IMR-90 (cell line): Measurements from ENCODE around the gene PLEKHH1. TPM values are rescaled to one million over a fixed set of nuclear protein-coding genes. Genes with fewer than 3 reads are reported as not detected.

Experiments used
- ATAC-seq: fragments of 200-7000 bp; cut with Tn5 transposase; 2 replicates; pipeline ENCODE4 v1.9.1; 2020; ENCODE audit warnings: low read depth, mild to moderate bottlenecking, moderate library complexity
- BruUV-seq: library from RNA; stranded (reverse); fragments of 400-500 nt; replicated peaks from 2 replicates; lab custom pipeline; 2021; lab: Mats Ljungman, UMichigan
- CTCF ChIA-PET: fragments of 300-600 bp; formaldehyde crosslinking; extraction: SDS; loops from one replicate; lab custom pipeline; 2021; ENCODE audit warnings: antibody characterized with exemption; lab: Yijun Ruan, JAX
- POLR2A ChIA-PET: fragments of 300-600 bp; sonication (Branson Sonifier 250); formaldehyde crosslinking; loops from one replicate; lab custom pipeline; 2022; ENCODE audit warnings: antibody characterized with exemption; ENCODE audit not compliant: unreplicated experiment; lab: Charles Lee
- DNase-seq: peaks from one replicate; pipeline ENCODE4 v3.0.0; 2013
- H2AFZ ChIP-seq: replicated peaks from 2 replicates; pipeline ENCODE3; 2013; ENCODE audit warnings: low read length, mild to moderate bottlenecking; ENCODE audit not compliant: poor library complexity
- H2AK5ac ChIP-seq: 2 replicates; pipeline ENCODE4 v1.6.1; 2013; ENCODE audit warnings: low read depth, low read length, inconsistent platforms
- H2AK9ac ChIP-seq: replicated peaks from 2 replicates; pipeline ENCODE3; 2013; ENCODE audit warnings: mild to moderate bottlenecking, low read depth, low read length, moderate library complexity; ENCODE audit not compliant: poor library complexity
- H2BK120ac ChIP-seq: 2 replicates; pipeline ENCODE4 v1.6.1; 2013; ENCODE audit warnings: low read depth, low read length, inconsistent platforms
- H2BK15ac ChIP-seq: 3 replicates; pipeline ENCODE4 v1.6.1; 2013; ENCODE audit warnings: low read depth, low read length, inconsistent platforms
- H2BK20ac ChIP-seq: 2 replicates; pipeline ENCODE4 v1.6.1; 2013; ENCODE audit warnings: low read depth, mild to moderate bottlenecking, inconsistent platforms, low read length, moderate library complexity
- H2BK5ac ChIP-seq: 2 replicates; pipeline ENCODE4 v1.6.1; 2013; ENCODE audit warnings: mild to moderate bottlenecking, low read depth, low read length, inconsistent platforms; ENCODE audit not compliant: poor library complexity, severe bottlenecking
- H3K14ac ChIP-seq: replicated peaks from 2 replicates; pipeline ENCODE4 v1.6.1; 2013; ENCODE audit warnings: low read depth, low read length, inconsistent platforms
- H3K18ac ChIP-seq: 2 replicates; pipeline ENCODE4 v1.6.1; 2013; ENCODE audit warnings: low read depth, low read length, control low read depth
- H3K23ac ChIP-seq: 2 replicates; pipeline ENCODE4 v1.6.1; 2013; ENCODE audit warnings: low read depth, low read length, inconsistent platforms
- H3K27ac ChIP-seq: 2 replicates; pipeline ENCODE4 v1.5.1; 2013; ENCODE audit warnings: mild to moderate bottlenecking, control low read depth, low read length; ENCODE audit not compliant: insufficient read depth
- H3K27me3 ChIP-seq: 2 replicates; pipeline ENCODE4 v1.6.1; 2013; ENCODE audit warnings: low read length; ENCODE audit not compliant: control insufficient read depth, insufficient read depth
- H3K36me3 ChIP-seq: 2 replicates; pipeline ENCODE4 v1.6.1; 2013; ENCODE audit warnings: low read length, mixed read lengths; ENCODE audit not compliant: control insufficient read depth, insufficient read depth
- H3K4ac ChIP-seq: 2 replicates; pipeline ENCODE4 v1.6.1; 2013; ENCODE audit warnings: low read depth, low read length, inconsistent platforms
- H3K4me1 ChIP-seq: 2 replicates; pipeline ENCODE4 v1.6.1; 2013; ENCODE audit warnings: low read length, mixed read lengths; ENCODE audit not compliant: control insufficient read depth, insufficient read depth
- H3K4me2 ChIP-seq: 2 replicates; pipeline ENCODE4 v1.6.1; 2013; ENCODE audit warnings: low read depth, mild to moderate bottlenecking, control low read depth, low read length, moderate library complexity
- H3K4me3 ChIP-seq: 2 replicates; pipeline ENCODE4 v1.5.1; 2013; ENCODE audit warnings: low read depth, mild to moderate bottlenecking, control low read depth, low read length, moderate library complexity; ENCODE audit not compliant: insufficient read depth
- H3K56ac ChIP-seq: 2 replicates; pipeline ENCODE4 v1.6.1; 2013; ENCODE audit warnings: low read length, inconsistent platforms; ENCODE audit not compliant: insufficient read depth; ENCODE audit errors: extremely low read depth
- H3K79me1 ChIP-seq, 2 experiments: 2 replicates each; pipeline ENCODE4 v1.6.1; 2013; ENCODE audit warnings: low read length in 2 of 2, inconsistent platforms in 1 of 2, low read depth in 1 of 2
- H3K9ac ChIP-seq: 2 replicates; pipeline ENCODE4 v1.6.1; 2013; ENCODE audit warnings: low read depth, low read length, control low read depth
- H3K9me1 ChIP-seq: 2 replicates; pipeline ENCODE4 v1.6.1; 2013; ENCODE audit warnings: low read length, inconsistent platforms; ENCODE audit not compliant: insufficient read depth
- H3K9me3 ChIP-seq: 2 replicates; pipeline ENCODE4 v1.6.1; 2013; ENCODE audit warnings: low read length; ENCODE audit not compliant: control insufficient read depth, insufficient read depth
- H4K20me1 ChIP-seq: 2 replicates; pipeline ENCODE4 v1.6.1; 2013; ENCODE audit warnings: low read length, inconsistent platforms; ENCODE audit not compliant: insufficient read depth
- H4K5ac ChIP-seq: 2 replicates; pipeline ENCODE4 v1.6.1; 2013; ENCODE audit warnings: mild to moderate bottlenecking, low read depth, low read length, control low read depth
- H4K8ac ChIP-seq, 2 experiments: 2 replicates each; pipeline ENCODE4 v1.6.1; 2013; ENCODE audit warnings: low read depth in 2 of 2, low read length in 2 of 2, control low read depth in 1 of 2, inconsistent platforms in 1 of 2
- H4K91ac ChIP-seq: 2 replicates; pipeline ENCODE4 v1.6.1; 2013; ENCODE audit warnings: low read depth, low read length, inconsistent platforms; ENCODE audit not compliant: insufficient read depth
- CEBPB ChIP-seq: IDR thresholded peaks from 2 replicates; pipeline ENCODE4 v1.6.1; 2012; ENCODE audit warnings: low read depth, low read length, improper control_type of control experiment
- CHD1 ChIP-seq: IDR thresholded peaks from 2 replicates; pipeline ENCODE4 v1.6.1; 2012; ENCODE audit warnings: low read depth, low read length, improper control_type of control experiment
- MAFK ChIP-seq: IDR thresholded peaks from 2 replicates; pipeline ENCODE4 v1.6.1; 2012; ENCODE audit warnings: low read depth, low read length, improper control_type of control experiment
- MAZ ChIP-seq: IDR thresholded peaks from 2 replicates; pipeline ENCODE4 v1.6.1; 2012; ENCODE audit warnings: low read depth, mild to moderate bottlenecking, low read length, improper control_type of control experiment, moderate library complexity, borderline replicate concordance
- RAD21 ChIP-seq: IDR thresholded peaks from 2 replicates; pipeline ENCODE4 v1.6.1; 2012; ENCODE audit warnings: low read length, improper control_type of control experiment
- RCOR1 ChIP-seq: IDR thresholded peaks from 2 replicates; pipeline ENCODE4 v1.6.1; 2012; ENCODE audit warnings: mild to moderate bottlenecking, low read length, improper control_type of control experiment; ENCODE audit not compliant: insufficient replicate concordance
- RFX5 ChIP-seq: IDR thresholded peaks from 2 replicates; pipeline ENCODE4 v1.8.0; 2012; ENCODE audit warnings: low read depth, mild to moderate bottlenecking, low read length, moderate library complexity
- SMC3 ChIP-seq: fragments of 150-350 bp; IDR thresholded peaks from 2 replicates; pipeline ENCODE4 v1.6.1; 2016; ENCODE audit warnings: low read depth, mild to moderate bottlenecking, antibody characterized with exemption, low read length, moderate library complexity
- USF2 ChIP-seq: fragments of 150-350 bp; IDR thresholded peaks from 2 replicates; pipeline ENCODE4 v1.6.1; 2017; ENCODE audit warnings: mild to moderate bottlenecking, antibody characterized with exemption, low read length, low read depth
- WGBS, 2 experiments: methylation state at CpG; one replicate each; pipeline versions ENCODE4 v1.1.5 to v1.1.7; 2013; ENCODE audit warnings: missing lambda C conversion rate in 2 of 2; ENCODE audit not compliant: insufficient read length in 1 of 2; ENCODE audit errors: extremely low coverage in 2 of 2; 5-methylcytosine and 5-hydroxymethylcytosine counted together
- dilution Hi-C: fragments of 300-500 bp; cut with HindIII; formaldehyde crosslinking; loops from one replicate; pipeline ENCODE4 v1.14.3; 2018; ENCODE audit warnings: low sequenced_read_pairs; ENCODE audit not compliant: unreplicated experiment
- in situ Hi-C: fragments of 300-500 bp; cut with MboI; formaldehyde crosslinking; loops from 3 replicates; pipeline ENCODE4 v1.14.3; 2019; ENCODE audit warnings: low sequenced_read_pairs, inconsistent platforms, mixed read lengths
- intact Hi-C: fragments of 100-400 bp; cut with micrococcal nuclease; formaldehyde crosslinking; loops from 2 replicates; pipeline ENCODE4 v1.10.0; 2022
- polyA plus RNA-seq, 3 experiments: library from polyadenylated mRNA; depleted of rRNA; stranded (reverse); fragments of >200 nt; gene quantifications; 2 replicates each; pipeline ENCODE4 v1.2.3, GENCODE V29; 2012; ENCODE audit warnings: low replicate concordance in 1 of 3
- total RNA-seq: library from RNA; depleted of rRNA; stranded (reverse); fragments of >200 nt; gene quantifications from 2 replicates; pipeline ENCODE4 v1.2.3, GENCODE V29; 2012

PLEKHH1 gene
- total and polyA plus RNA-seq, 2 of the 4 experiments (the other 2 are of a cell fraction) = under 0.01 to 0.34 TPM

GRCh38 chr14:67538501-67538900, 5.4 kb downstream of the PLEKHH1 start:
- dilution Hi-C loops = no loop called here
- ATAC-seq (no peak), DNase-seq (no peak)
- no peaks in the 10 kb centered on the region for H3K36me3 ChIP-seq
- TF ChIP-seq MAFK (no peak), CEBPB (no peak), SMC3 (no peak), RCOR1 (no peak), MAZ (no peak), CHD1 (no peak), RAD21 (no peak), RFX5 (no peak), USF2 (no peak)
- H4K91ac ChIP-seq = no peak overlapping the region
- ChIA-PET POLR2A (no interaction called here), CTCF (interaction anchor here (2.1 kb wide), 1 partner anchor 12 kb away, joined by 6 read pairs; no protein-coding TSS in a partner anchor)
- no peak overlapping the region for H2AK9ac ChIP-seq
- no peak overlapping the region for H3K4me3 ChIP-seq
- H3K4me1 ChIP-seq = no peaks in the 10 kb centered on the region; the same call in 1 of the 2 replicates
- no TSS peak for BruUV-seq
- H2BK20ac ChIP-seq = no peak overlapping the region
- H3K56ac ChIP-seq = no peak overlapping the region
- H3K79me1 ChIP-seq = no peaks in the 10 kb centered on the region
- no peak overlapping the region for H2BK5ac ChIP-seq
- H2BK15ac ChIP-seq = no peak overlapping the region
- H3K9ac ChIP-seq = no peak overlapping the region
- no peak overlapping the region for H3K27ac ChIP-seq
- H3K14ac ChIP-seq = no peak overlapping the region
- 0 out of 2 replicates have a peak, but pooled peaks cover 3% of the 10 kb centered on the region for H3K9me1 ChIP-seq
- H3K23ac ChIP-seq = no peak overlapping the region
- no peak overlapping the region for H2AFZ ChIP-seq
- WGBS, 2 experiments = no CpG with 5 or more reads among the region's 2 CpGs
- H3K18ac ChIP-seq = no peak overlapping the region
- H4K20me1 ChIP-seq = no peaks in the 10 kb centered on the region
- no peak overlapping the region for H4K8ac ChIP-seq
- intact Hi-C loops = no loop called here
- H2AK5ac ChIP-seq = no peak overlapping the region
- in situ Hi-C loops = no loop called here
- no peak overlapping the region for H3K4me2 ChIP-seq
- no peak overlapping the region for H2BK120ac ChIP-seq
- no peak overlapping the region for H4K5ac ChIP-seq
- H3K27me3 ChIP-seq = peaks cover 41% of the 10 kb centered on the region
- H3K9me3 ChIP-seq = no peaks in the 10 kb centered on the region
- no peak overlapping the region for H3K4ac ChIP-seq
